DOHH2 (cell line): Measurements from ENCODE around the gene CFAP46.

Source experiments
- H3F3A ChIP-seq: fragments of 200-600 bp; sonication (generic), shearing (Covaris generic); 2 replicates; pipeline ENCODE4 v1.6.0; 2016; ENCODE audit warnings: antibody characterized with exemption, mild to moderate bottlenecking; ENCODE audit not compliant: control insufficient read depth, insufficient read depth
- H3K27ac ChIP-seq: fragments of 200-600 bp; sonication (generic); 2 replicates; pipeline ENCODE4 v1.5.1; 2014; ENCODE audit warnings: low read depth, mild to moderate bottlenecking, low read length, moderate library complexity
- H3K27me3 ChIP-seq: fragments of 200-600 bp; sonication (generic); 2 replicates; pipeline ENCODE4 v1.6.1; 2014; ENCODE audit warnings: mild to moderate bottlenecking, low read length, mixed read lengths; ENCODE audit not compliant: control insufficient read depth
- H3K36me3 ChIP-seq: fragments of 200-600 bp; sonication (generic); 2 replicates; pipeline ENCODE4 v1.6.1; 2014; ENCODE audit warnings: mild to moderate bottlenecking, low read length, moderate library complexity, mixed read lengths; ENCODE audit not compliant: control insufficient read depth
- H3K4me1 ChIP-seq: fragments of 200-600 bp; sonication (generic); 2 replicates; pipeline ENCODE4 v1.6.1; 2014; ENCODE audit warnings: mild to moderate bottlenecking, low read length, mixed read lengths; ENCODE audit not compliant: control insufficient read depth
- H3K4me2 ChIP-seq: fragments of 200-600 bp; sonication (generic); 2 replicates; pipeline ENCODE4 v1.6.0; 2014; ENCODE audit warnings: mild to moderate bottlenecking, low read length, moderate library complexity
- H3K4me3 ChIP-seq: fragments of 200-600 bp; sonication (generic); 2 replicates; pipeline ENCODE4 v1.5.1; 2014; ENCODE audit warnings: mild to moderate bottlenecking, low read length, mixed read lengths
- H3K79me2 ChIP-seq: fragments of 200-600 bp; sonication (generic); 2 replicates; pipeline ENCODE4 v1.6.1; 2014; ENCODE audit warnings: mild to moderate bottlenecking, low read length, mixed read lengths; ENCODE audit not compliant: control insufficient read depth
- H3K9me2 ChIP-seq: fragments of 200-600 bp; sonication (generic); replicated peaks from 2 replicates; pipeline ENCODE4 v1.6.1; 2014; ENCODE audit warnings: mild to moderate bottlenecking, low read length, mixed read lengths; ENCODE audit not compliant: control insufficient read depth
- H3K9me3 ChIP-seq: fragments of 200-600 bp; sonication (generic); 2 replicates; pipeline ENCODE4 v1.6.1; 2014; ENCODE audit warnings: antibody characterized with exemption, low read length, mixed read lengths; ENCODE audit not compliant: control insufficient read depth, insufficient read depth
- H4K20me1 ChIP-seq: fragments of 200-600 bp; sonication (generic); 2 replicates; pipeline ENCODE4 v1.6.0; 2014; ENCODE audit warnings: low read depth, mild to moderate bottlenecking, antibody characterized with exemption, low read length, moderate library complexity; ENCODE audit not compliant: control insufficient read depth, insufficient read depth
- EZH2phosphoT487 ChIP-seq: fragments of 200-600 bp; sonication (generic); IDR thresholded peaks from 2 replicates; pipeline ENCODE4 v1.6.1; 2017; ENCODE audit warnings: borderline replicate concordance, mild to moderate bottlenecking, antibody characterized with exemption, low read length, moderate library complexity, mixed read lengths
- TF ChIP-seq, protein P1 (sequence below): fragments of 200-600 bp; sonication (generic); IDR thresholded peaks from one replicate; pipeline ENCODE4 v1.5.1; 2014; ENCODE audit warnings: antibody characterized with exemption, mild to moderate bottlenecking, low read depth, low read length; ENCODE audit not compliant: poor library complexity, severe bottlenecking

The CFAP46 gene

DNA sequence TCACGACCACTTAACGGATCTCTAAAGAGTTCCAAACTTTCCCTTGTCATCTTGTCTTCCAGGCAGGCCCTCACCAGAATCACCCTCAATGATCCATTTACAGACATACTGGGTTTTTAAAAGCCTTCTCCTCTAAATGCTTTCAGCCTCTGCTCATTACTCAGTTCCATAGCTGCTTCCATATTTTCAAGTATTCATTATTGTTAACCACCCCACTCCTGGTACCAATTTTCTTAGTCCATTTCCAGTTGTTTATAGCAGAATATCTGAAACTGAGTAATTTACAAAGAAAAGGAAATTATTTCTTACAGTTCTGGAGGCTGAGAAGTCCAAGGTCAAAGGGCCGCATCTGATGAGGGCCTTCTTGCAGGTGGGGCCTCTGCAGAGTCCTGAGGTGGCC is 100.0 kb downstream of the CFAP46 start:
- no peaks in the 10 kb centered on the region for H3K27me3 ChIP-seq

DNA sequence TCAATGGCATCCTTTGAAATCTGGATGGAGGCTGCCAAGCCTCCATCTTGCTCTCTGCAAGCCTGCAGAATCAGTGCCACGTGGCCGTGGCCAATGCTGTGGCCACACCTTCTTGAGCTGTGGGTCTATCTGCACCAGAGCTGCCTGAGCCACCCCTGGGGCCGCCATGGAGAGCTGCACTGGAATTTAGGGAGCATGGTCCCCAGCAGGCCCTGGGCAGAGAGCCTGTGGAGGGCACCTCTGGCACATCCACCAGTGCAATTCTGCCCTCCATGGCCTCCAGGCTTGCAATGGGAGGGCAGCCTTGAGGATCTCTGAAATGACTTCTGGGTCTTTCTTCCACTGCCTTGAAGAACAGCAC is 100.8 kb downstream of the CFAP46 start:
- Histone ChIP-seq H3F3A (no peaks in the 10 kb centered on the region), H3K4me3 (no peak overlapping the region), H3K9me2 (no peaks in the 10 kb centered on the region), H3K27me3 (no peaks in the 10 kb centered on the region), H3K9me3 (peaks cover 67% of the 10 kb centered on the region; the same call in 1 of the 2 replicates), H3K36me3 (no peaks in the 10 kb centered on the region), H3K4me2 (no peak overlapping the region), H3K27ac (no peak overlapping the region), H3K79me2 (no peaks in the 10 kb centered on the region), H4K20me1 (no peaks in the 10 kb centered on the region), H3K4me1 (no peaks in the 10 kb centered on the region)
- TF ChIP-seq, protein P1, sequence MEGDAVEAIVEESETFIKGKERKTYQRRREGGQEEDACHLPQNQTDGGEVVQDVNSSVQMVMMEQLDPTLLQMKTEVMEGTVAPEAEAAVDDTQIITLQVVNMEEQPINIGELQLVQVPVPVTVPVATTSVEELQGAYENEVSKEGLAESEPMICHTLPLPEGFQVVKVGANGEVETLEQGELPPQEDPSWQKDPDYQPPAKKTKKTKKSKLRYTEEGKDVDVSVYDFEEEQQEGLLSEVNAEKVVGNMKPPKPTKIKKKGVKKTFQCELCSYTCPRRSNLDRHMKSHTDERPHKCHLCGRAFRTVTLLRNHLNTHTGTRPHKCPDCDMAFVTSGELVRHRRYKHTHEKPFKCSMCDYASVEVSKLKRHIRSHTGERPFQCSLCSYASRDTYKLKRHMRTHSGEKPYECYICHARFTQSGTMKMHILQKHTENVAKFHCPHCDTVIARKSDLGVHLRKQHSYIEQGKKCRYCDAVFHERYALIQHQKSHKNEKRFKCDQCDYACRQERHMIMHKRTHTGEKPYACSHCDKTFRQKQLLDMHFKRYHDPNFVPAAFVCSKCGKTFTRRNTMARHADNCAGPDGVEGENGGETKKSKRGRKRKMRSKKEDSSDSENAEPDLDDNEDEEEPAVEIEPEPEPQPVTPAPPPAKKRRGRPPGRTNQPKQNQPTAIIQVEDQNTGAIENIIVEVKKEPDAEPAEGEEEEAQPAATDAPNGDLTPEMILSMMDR: no peak
- no peak for TF ChIP-seq EZH2phosphoT487

More for the DNA sequence above, 100.0 kb downstream of the CFAP46 start:
- no peaks in the 10 kb centered on the region for H4K20me1 ChIP-seq
- H3F3A ChIP-seq: no peaks in the 10 kb centered on the region
- no peaks in the 10 kb centered on the region for H3K79me2 ChIP-seq
- H3K4me1 ChIP-seq: no peaks in the 10 kb centered on the region
- peaks cover 61% of the 10 kb centered on the region; the same call in 1 of the 2 replicates for H3K9me3 ChIP-seq
- H3K27ac ChIP-seq: no peak overlapping the region
- TF ChIP-seq, protein P1: no peak
- no peak for TF ChIP-seq EZH2phosphoT487
- H3K36me3 ChIP-seq: no peaks in the 10 kb centered on the region
- no peak overlapping the region for H3K4me3 ChIP-seq
- no peaks in the 10 kb centered on the region for H3K9me2 ChIP-seq
- no peak overlapping the region for H3K4me2 ChIP-seq

DNA sequence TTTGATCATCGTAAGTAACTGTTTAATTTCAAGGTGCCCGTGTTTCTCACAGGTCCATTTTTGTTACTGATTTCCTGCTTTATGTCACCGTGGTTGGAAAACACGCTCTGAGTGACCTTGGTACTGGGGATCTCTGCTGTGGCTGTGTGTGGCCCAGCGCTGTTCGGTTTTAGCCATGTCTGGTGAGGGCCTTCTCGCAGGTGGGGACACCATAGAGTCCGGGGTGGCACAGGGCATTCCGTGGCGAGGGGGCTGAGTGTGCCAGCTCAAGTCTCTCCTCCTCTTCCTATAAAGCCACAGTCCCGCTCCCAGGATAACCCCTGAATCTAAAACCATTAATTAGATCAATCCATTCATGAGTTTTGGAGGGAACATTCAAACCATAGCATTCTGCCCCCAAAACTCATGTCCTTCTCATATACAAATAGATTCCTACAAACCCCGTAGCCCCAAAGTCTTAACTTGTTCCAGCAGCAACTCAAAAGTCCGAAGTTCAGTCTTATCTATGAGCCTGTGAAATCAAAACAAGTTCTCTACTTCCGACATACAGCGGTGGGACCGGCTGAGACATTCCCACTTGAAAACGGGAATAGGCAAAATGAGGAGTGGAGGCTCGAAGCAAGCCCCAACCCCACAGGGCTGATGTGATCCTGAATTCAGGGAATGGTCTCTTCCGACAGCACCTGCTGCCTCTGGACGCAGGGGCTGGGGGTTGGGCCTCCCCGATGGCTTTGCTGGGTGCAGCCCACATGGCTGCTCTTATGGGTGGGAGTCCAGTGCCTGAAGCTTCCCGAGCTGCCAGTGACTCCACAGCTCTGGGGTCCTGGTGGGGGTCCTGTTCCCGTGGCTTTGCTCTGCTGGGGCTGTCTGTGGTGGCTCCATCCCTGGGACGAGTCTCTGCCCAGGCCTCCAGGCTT is 101.4 kb downstream of the CFAP46 start:
- Histone ChIP-seq H3K9me3 (peaks cover 67% of the 10 kb centered on the region; the same call in 1 of the 2 replicates), H3K4me1 (no peaks in the 10 kb centered on the region), H4K20me1 (no peaks in the 10 kb centered on the region), H3K36me3 (no peaks in the 10 kb centered on the region), H3K4me2 (no peak overlapping the region), H3K4me3 (no peak overlapping the region), H3K79me2 (no peaks in the 10 kb centered on the region), H3K27ac (no peak overlapping the region), H3K27me3 (no peaks in the 10 kb centered on the region), H3K9me2 (no peaks in the 10 kb centered on the region), H3F3A (no peaks in the 10 kb centered on the region)
- TF ChIP-seq, protein P1: no peak
- TF ChIP-seq EZH2phosphoT487: no peak
